Ammon's horn (tissue), 1 donor: ENCODE results near the gene CPN2.
A peak's percentile ranks its signal among the peaks of the same experiment; 100 is the strongest.

Experiments
- DNase-seq: peaks from one replicate; pipeline ENCODE4 v3.0.0-alpha.2; 2016; ENCODE audit warnings: low spot score

Gene CPN2

GRCh38 chr3:194312743-194313281, 38.3 kb downstream of the CPN2 start:
- no peak for DNase-seq

DNA sequence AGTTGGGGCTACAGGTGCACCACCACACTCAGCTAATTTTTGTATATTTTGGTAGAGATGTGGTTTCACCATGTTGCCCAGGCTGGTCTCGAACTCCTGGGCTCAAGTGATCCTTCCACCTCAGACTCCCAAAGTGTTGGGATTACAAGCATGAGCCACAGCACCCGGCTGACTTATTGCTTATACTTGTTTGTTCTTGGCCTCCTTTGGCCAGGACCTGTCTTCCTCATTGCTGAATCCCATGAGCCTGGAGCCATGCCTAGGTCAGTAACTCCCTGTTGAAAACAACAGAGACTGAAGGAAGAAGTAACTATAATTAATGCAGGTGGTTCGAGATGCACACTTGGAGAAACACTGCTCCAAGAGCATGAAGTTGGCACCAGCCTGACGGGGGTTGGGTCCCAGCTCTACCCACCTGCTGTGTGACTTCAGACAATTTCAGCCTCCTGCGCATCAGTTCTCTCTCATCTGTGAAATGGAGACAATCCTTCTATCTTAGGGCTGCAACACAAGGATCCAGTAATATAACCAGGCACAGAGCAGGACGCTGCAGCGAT, 38.9 kb downstream of the CPN2 start:
- no peak for DNase-seq

DNA sequence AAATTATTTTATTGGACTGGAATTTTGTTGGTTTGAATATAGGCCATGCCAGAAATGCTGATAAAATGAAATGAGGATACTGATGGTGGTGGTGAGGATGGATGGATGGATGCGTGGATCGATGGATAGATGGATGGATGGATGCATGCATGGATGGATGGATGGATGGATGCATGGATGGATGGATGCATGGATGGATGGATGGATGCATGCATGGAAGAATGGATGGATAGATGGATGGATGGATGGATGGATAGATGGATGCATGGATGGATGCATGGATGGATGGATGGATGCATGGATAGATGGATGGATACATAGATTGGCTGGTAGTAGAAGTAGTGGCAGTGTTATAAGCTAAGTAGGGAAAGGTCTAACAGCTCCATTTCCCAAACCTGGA, 40.1 kb downstream of the CPN2 start:
- no peak for DNase-seq

GRCh38 chr3:194310060-194310835, 40.9 kb downstream of the CPN2 start:
- no peak for DNase-seq

DNA sequence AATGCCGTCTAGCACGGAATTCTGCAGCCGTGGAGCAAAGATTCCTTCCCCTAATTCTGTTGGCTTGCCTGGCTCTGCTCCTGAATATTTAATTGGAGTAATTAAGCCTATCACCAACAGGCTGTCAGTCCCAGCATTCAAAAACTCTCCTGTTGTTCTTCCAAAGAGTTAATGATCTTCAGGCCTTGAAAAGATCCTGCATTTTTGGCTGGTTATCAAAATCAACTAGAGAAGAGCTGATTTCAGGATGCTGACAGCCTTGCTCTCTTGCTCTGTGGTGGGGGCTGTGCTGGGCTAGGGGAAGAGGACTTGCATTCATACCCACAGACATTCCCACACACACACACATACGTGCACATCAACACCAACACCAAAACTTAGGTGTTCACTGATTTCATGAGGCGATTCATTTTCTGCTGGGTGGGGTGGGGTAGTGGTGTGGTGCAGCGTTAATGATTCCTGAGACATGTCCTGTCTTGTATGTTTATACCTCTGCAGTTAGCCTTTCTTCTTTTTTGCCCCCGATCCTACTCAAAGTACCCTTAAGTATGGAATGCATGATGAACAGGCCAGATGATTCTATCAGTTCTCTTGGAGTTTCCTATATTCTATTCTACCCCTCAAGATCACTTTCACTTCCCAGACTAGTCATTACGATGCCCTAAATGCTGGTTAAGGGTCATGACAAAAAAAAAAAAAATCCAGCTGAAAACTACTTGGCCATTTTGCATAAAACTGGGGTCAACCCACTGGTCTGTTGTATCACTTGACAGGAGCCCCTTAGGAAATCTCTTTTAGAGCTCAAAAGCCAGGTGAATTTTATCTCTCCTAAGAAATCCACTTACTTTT, 42.3 kb downstream of the CPN2 start:
- no peak for DNase-seq

DNA sequence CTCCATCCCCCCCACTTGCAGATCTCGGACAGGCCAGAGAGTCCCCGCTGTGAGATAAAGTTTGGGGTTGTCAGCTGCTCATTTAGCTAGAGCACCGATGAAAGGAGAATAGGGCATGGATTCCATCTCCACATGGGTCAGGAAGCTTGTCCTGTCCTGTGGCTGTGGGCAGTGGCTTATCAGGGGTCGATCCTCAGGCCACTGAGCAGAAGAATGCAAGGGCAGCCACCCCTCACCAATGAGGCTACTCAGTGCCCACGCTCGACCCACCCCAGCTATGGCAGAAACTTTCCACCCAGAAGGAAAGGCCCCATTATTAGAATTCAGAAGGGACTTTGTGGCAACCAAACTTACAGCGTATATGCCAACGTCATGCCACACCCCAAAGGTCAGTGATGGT, 43.3 kb downstream of the CPN2 start:
- DNase-seq: no peak

- no peak for DNase-seq
These were observed 44.1 kb downstream of the CPN2 start for GRCh38 chr3:194306771-194307640.

- no peak for DNase-seq
These were observed 44.9 kb downstream of the CPN2 start for GRCh38 chr3:194306109-194306686.

- DNase-seq: no peak
These were observed 45.6 kb downstream of the CPN2 start for GRCh38 chr3:194305356-194306108.

DNA sequence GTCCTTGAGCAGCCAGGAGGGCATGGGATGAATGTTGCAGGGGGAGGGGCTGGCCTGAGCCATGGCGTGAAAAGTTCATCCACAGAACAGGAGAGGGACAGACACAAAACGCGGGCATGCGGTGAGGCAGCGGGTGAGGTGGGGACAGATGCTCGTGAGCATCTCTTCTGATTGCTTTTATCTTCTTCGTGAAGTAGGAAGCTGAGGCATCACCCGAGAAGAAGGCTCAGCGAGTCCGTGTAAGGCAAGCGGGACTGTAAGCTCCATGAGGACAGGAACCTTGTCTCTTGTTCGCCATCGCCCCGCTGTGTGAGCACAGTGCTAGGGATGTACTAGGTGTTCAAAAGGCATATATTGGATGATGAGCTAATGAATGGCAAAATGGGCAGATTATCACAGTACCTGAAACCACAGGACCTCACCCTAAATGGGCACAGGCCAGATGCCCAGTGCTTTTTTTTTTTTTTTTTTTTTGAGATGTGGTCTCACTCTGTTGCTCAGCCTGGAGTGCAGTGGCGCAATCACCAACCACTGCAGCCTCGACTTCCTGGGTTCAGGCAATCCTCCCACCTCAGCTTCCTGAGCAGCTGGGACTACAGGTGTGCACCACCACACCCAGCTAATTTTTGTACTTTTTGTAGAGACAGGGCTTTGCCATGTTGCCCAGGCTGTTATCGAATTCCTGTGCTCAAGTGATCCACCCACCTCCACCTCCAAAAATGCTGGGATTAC, 46.8 kb downstream of the CPN2 start:
- no peak for DNase-seq

- DNase-seq: no peak
These were observed 47.4 kb downstream of the CPN2 start for GRCh38 chr3:194303749-194304148.

GRCh38 chr3:194301730-194302129, 49.4 kb downstream of the CPN2 start:
- DNase-seq: no peak

DNA sequence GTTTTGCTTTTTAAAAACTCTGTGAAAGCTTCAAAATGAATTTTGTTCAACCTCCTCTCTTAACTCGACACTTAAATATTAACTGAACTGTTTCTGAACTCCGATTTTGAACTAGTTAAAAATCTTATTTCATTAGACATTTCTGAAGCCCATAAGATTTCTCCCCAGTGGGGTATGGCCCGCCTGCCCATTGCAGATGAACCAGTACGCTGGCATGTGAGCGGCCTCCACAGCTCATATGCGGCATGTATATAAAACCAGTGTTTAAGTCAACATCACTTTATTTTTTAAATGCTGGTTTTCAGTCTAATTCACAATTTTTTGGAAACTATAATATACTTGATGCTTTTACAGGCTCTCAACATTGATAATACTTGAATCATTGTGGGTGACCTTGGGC, 50.2 kb downstream of the CPN2 start:
- no peak for DNase-seq

- DNase-seq: peak; percentile 74
These were observed 50.8 kb downstream of the CPN2 start for GRCh38 chr3:194300382-194300758.

DNA sequence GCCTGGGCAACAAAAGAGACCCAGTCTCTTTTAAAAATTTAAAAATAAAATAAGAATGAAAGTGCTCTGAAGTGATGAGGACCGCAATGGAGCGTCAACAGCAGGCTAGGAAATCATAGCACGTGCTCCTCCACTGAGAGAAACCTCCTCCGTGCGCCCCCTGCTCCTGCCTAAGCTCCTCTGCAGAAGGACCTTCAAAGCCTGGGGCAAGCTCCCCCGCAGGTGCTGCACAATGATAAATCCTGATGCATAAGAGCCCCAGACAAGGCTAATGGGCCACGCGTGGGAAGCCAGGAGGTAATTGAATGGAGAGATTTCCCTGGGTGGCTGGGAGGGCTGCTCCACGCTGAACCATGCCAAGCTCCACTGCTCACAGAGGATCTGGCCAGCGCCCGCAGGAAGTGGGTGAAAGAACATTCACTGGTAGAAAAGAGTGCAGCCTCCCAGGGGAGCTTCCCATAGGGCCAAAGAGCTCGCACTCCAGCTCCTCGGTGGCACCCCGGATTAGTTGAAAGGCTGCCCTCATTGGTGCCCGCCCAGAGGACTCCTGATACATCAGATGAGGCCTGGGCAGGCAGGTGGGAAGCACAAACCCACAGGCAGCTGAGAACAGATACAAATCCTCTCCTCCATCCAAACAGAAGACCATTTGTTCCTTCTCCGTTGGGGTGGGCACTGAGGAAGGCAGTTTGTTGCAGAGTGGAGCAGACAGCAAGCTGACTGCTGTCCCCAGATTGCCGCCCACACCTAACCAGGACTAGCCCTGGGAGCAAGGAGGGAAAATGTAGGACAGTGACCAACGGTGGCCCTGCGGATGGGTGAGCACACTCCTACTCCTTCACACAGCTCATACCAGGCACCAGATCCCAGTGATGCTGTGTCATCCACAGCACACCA, 52.5 kb downstream of the CPN2 start:
- no peak for DNase-seq

GRCh38 chr3:194296454-194297263, 54.5 kb downstream of the CPN2 start:
- DNase-seq: no peak

GRCh38 chr3:194294895-194295214, 56.3 kb downstream of the CPN2 start:
- DNase-seq: no peak

GRCh38 chr3:194294199-194294894, 56.8 kb downstream of the CPN2 start:
- DNase-seq: no peak
